HepG2 (cell line): Measurements from ENCODE around the gene PANK2. TPM values are rescaled to one million over a fixed set of nuclear protein-coding genes. Genes with fewer than 3 reads are reported as not detected.
A peak's percentile ranks its signal among the peaks of the same experiment; 100 is the strongest.
"Not testable (repeated sequence)": the region's sequence is repeated elsewhere in the genome, so short reads cannot be mapped to it uniquely, and the experiment has no call there.

ENCODE experiments used
- ATAC-seq: fragments of 200-7000 bp; cut with Tn5 transposase; 3 replicates; pipeline ENCODE4 v1.9.1; 2020; ENCODE audit warnings: mild to moderate bottlenecking, moderate library complexity
- BruUV-seq: library from RNA; stranded (reverse); fragments of 400-500 nt; replicated peaks from 2 replicates; lab custom pipeline; 2021; lab: Mats Ljungman, UMichigan
- CTCF ChIA-PET: fragments of 300-600 bp; formaldehyde crosslinking; extraction: SDS; loops from one replicate; lab custom pipeline; 2021; ENCODE audit warnings: low total read pairs, inconsistent platforms, low intra/inter-chr PET ratio; lab: Yijun Ruan, JAX
- POLR2A ChIA-PET: fragments of 350-600 bp; sonication (Branson Sonifier 250); formaldehyde crosslinking; loops from one replicate; lab custom pipeline; 2020; ENCODE audit warnings: antibody characterized with exemption, inconsistent platforms; lab: Yijun Ruan, JAX
- DNase-seq: peaks from one replicate; pipeline ENCODE4 v3.0.0-alpha.2; 2015; ENCODE audit warnings: low spot score
- FAIRE-seq: peaks from 3 replicates; lab custom pipeline; 2011; peaks lifted over from hg19 to GRCh38; lab: Jason Lieb, UNC
- H2AFZ ChIP-seq: one replicate; pipeline ENCODE4 v1.6.1; 2011; ENCODE audit warnings: low read length, inconsistent platforms
- H3K27ac ChIP-seq: fragments of 300-600 bp; 3 replicates; pipeline ENCODE4 v1.8.0; 2011; ENCODE audit warnings: mixed run types, mild to moderate bottlenecking, mixed read lengths, low read length, inconsistent platforms; ENCODE audit not compliant: insufficient read depth; ENCODE audit errors: extremely low read length
- H3K27me3 ChIP-seq, 2 experiments: fragments of 200-600 bp in 1 of 2; 2 replicates in 1 of 2; 3 replicates in 1 of 2; pipeline versions ENCODE4 v1.6.0 to v1.8.0; 2011; ENCODE audit warnings: low read length in 2 of 2, mild to moderate bottlenecking in 2 of 2, moderate library complexity in 2 of 2, inconsistent platforms in 1 of 2; ENCODE audit not compliant: insufficient read depth in 2 of 2, control insufficient read depth in 1 of 2
- H3K36me3 ChIP-seq, 2 experiments: fragments of 200-600 bp in 1 of 2; replicated peaks in 1 of 2; 2 replicates in 1 of 2; 3 replicates in 1 of 2; pipeline versions ENCODE4 v1.5.1 to v1.8.0; 2011; ENCODE audit warnings: low read length in 2 of 2, inconsistent platforms in 1 of 2; ENCODE audit not compliant: insufficient read depth in 2 of 2, control insufficient read depth in 1 of 2
- H3K4me1 ChIP-seq: 2 replicates; pipeline ENCODE4 v1.5.1; 2012; ENCODE audit warnings: low read length, inconsistent platforms; ENCODE audit not compliant: insufficient read depth
- H3K4me2 ChIP-seq: 2 replicates; pipeline ENCODE4 v1.6.0; 2011; ENCODE audit warnings: low read depth, low read length, inconsistent platforms
- H3K4me3 ChIP-seq, 3 experiments: fragments of 200-600 bp in 1 of 3; sonication (generic), shearing (Covaris generic) in 1 of 3; replicated peaks in 1 of 3; 2 replicates each; pipeline ENCODE4 v1.5.1; 2011 to 2016; ENCODE audit warnings: low read length in 3 of 3, inconsistent platforms in 2 of 3, low read depth in 2 of 3, mild to moderate bottlenecking in 2 of 3, control low read depth in 1 of 3, mixed read lengths in 1 of 3; ENCODE audit not compliant: insufficient read depth in 1 of 3
- H3K79me2 ChIP-seq: one replicate; pipeline ENCODE4 v1.6.1; 2011; ENCODE audit warnings: low read length, inconsistent platforms; ENCODE audit not compliant: insufficient read depth
- H3K9ac ChIP-seq: 2 replicates; pipeline ENCODE4 v1.6.0; 2011; ENCODE audit warnings: mild to moderate bottlenecking, low read depth, low read length, inconsistent platforms; ENCODE audit not compliant: insufficient read depth
- H3K9me3 ChIP-seq: 2 replicates; pipeline ENCODE4 v1.5.1; 2012; ENCODE audit warnings: mild to moderate bottlenecking, low read length
- H4K20me1 ChIP-seq: 2 replicates; pipeline ENCODE4 v1.6.0; 2011; ENCODE audit warnings: inconsistent platforms, mild to moderate bottlenecking, low read length, moderate library complexity; ENCODE audit not compliant: insufficient read depth
- NCOA5 ChIP-seq: sonication (generic); formaldehyde crosslinking; IDR thresholded peaks from 2 replicates; pipeline ENCODE4 v1.4.0; 2020; ENCODE audit warnings: missing genetic modification reagents
- ZNF891 ChIP-seq: sonication (generic); formaldehyde crosslinking; IDR thresholded peaks from 2 replicates; pipeline ENCODE4 v1.5.0; 2020; ENCODE audit warnings: mild to moderate bottlenecking, missing genetic modification reagents
- WGBS: methylation state at CpG from one replicate; pipeline ENCODE4 v1.1.6; 2017; ENCODE audit warnings: low lambda C conversion rate; 5-methylcytosine and 5-hydroxymethylcytosine counted together
- in situ Hi-C: cut with HindIII; loops from 2 replicates; pipeline ENCODE4 v1.10.0; 2017; ENCODE audit warnings: low pct_unique_long_range_greater_than_20kb; ENCODE audit not compliant: extremely low pct_ligation_motif_present
- intact Hi-C: fragments of 100-400 bp; cut with micrococcal nuclease; formaldehyde crosslinking; loops from one replicate; pipeline ENCODE4 v1.10.0; 2022; ENCODE audit not compliant: unreplicated experiment
- polyA plus RNA-seq, 8 experiments: library from polyadenylated mRNA; depleted of rRNA in 3 of 8; stranded (reverse) in 7 of 8; unstranded in 1 of 8; fragments of >200 nt; fragmentation: Illumina TruSeq in 4 of 8; extraction: Trizol in 4 of 8; gene quantifications; 2 replicates each; pipeline versions ENCODE4 v1.2.1 to v1.2.3, GENCODE V29; 2011 to 2016; ENCODE audit warnings: low read depth in 4 of 8, missing spikeins in 1 of 8, mixed read lengths in 1 of 8; ENCODE audit not compliant: insufficient read depth in 1 of 8
- total RNA-seq, 5 experiments: library from RNA; depleted of rRNA; stranded (reverse); fragments of >200 nt; fragmentation: Illumina TruSeq; extraction: Trizol; gene quantifications; 2 replicates each; pipeline ENCODE4 v1.2.3, GENCODE V29; 2016; ENCODE audit warnings: low read depth in 1 of 5
- TF ChIP-seq, protein P1 (sequence below): sonication (generic); formaldehyde crosslinking; IDR thresholded peaks from 2 replicates; pipeline ENCODE4 v1.5.0; 2020; ENCODE audit warnings: mild to moderate bottlenecking, missing genetic modification reagents

Gene PANK2
- total and polyA plus RNA-seq, 2 of the 13 experiments (the other 11 are each of a cell fraction or from before 2014, with no cell fraction given), result 39.2 to 123 TPM

DNA sequence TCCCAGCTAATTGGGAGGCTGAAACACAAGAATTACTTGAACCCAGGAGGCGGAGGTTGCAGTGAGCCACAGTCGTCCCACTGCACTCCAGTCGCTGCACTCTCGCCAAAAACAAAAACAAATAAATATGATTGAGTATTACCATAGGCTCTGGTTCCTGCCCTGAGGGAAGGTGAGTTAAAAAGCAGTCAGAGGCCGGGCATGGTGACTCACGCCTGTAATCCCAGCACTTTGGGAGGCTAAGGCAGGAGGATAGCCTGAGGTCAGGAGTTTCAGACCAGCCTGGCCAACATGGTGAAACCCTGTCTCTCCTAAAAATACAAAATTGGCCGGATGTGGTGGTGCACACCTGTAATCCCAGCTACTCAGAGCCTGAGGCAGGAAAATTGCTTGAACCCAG is 49.0 kb upstream of the PANK2 start:
- H3K79me2 ChIP-seq, H2AFZ ChIP-seq, H4K20me1 ChIP-seq, in situ Hi-C loops, BruUV-seq, CTCF ChIA-PET, H3K9ac ChIP-seq, H3K9me3 ChIP-seq, ATAC-seq, H3K36me3 ChIP-seq, POLR2A ChIA-PET, H3K27me3 ChIP-seq, FAIRE-seq, H3K4me3 ChIP-seq, intact Hi-C loops, DNase-seq, H3K4me2 ChIP-seq, H3K27ac ChIP-seq: not testable (repeated sequence)
- WGBS, result 92% methylated on average over 7 of the region's 7 CpGs
- peaks cover 23% of the 10 kb centered on the region for H3K4me1 ChIP-seq

DNA sequence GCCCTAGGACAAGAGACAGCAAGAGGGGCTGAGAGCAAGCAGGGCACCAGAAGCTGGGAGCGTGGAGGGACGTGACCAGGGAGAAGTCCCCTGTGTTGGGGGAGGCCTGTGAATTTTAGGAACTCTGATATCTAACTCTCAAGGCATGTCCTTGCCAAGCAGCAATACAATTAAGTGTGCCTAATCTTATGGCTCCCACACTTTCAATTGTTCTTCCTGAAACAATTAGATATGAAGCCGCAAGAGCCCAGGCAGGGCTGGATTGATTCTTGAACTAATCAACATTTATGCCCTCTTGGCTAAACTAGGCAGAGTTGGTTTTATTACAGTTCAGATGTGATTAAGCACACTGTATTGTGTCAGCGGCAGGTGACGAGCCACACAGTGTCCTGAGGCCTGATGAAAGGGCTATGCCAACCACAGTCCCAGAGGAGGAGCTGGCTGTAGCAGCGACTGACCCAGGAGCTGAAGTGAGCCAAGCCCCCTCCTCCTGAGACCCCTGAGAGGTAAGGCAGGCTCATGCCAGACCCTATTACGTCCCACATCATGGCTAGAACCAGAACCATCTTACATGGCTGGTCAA is 46.7 kb upstream of the PANK2 start:
- Histone ChIP-seq H3K27ac (peak overlapping the region; percentile 13), H3K36me3 (no peaks in the 10 kb centered on the region), H3K4me2 (no peak overlapping the region), H3K79me2 (peaks cover 11% of the 10 kb centered on the region), H2AFZ (no peak overlapping the region), H3K27me3 (no peaks in the 10 kb centered on the region; a peak in 1 of 5 replicates), H3K9me3 (no peaks in the 10 kb centered on the region), H3K4me1 (peaks cover 31% of the 10 kb centered on the region), H4K20me1 (no peaks in the 10 kb centered on the region), H3K4me3 (no peak overlapping the region), H3K9ac (no peak overlapping the region)
- POLR2A ChIA-PET, result interaction anchor here (0.9 to 2.1 kb wide), 5 partner anchors 17 to 56 kb away, joined by 3 to 9 read pairs (median 5); partner anchors contain the start of genes AP5S1 and CENPB
- no peak for ATAC-seq
- in situ Hi-C loops (no loop called here), intact Hi-C loops (no loop called here)
- CTCF ChIA-PET, result no interaction called here
- no TSS peak for BruUV-seq
- TF ChIP-seq ZNF891 (0 out of 2 replicates have a peak, but pooled peaks have one; percentile 17), NCOA5 (CRISPR knock-in tag) (no peak)
- TF ChIP-seq, protein P1, sequence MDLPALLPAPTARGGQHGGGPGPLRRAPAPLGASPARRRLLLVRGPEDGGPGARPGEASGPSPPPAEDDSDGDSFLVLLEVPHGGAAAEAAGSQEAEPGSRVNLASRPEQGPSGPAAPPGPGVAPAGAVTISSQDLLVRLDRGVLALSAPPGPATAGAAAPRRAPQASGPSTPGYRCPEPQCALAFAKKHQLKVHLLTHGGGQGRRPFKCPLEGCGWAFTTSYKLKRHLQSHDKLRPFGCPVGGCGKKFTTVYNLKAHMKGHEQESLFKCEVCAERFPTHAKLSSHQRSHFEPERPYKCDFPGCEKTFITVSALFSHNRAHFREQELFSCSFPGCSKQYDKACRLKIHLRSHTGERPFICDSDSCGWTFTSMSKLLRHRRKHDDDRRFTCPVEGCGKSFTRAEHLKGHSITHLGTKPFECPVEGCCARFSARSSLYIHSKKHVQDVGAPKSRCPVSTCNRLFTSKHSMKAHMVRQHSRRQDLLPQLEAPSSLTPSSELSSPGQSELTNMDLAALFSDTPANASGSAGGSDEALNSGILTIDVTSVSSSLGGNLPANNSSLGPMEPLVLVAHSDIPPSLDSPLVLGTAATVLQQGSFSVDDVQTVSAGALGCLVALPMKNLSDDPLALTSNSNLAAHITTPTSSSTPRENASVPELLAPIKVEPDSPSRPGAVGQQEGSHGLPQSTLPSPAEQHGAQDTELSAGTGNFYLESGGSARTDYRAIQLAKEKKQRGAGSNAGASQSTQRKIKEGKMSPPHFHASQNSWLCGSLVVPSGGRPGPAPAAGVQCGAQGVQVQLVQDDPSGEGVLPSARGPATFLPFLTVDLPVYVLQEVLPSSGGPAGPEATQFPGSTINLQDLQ, result no peak
- 94% methylated on average over 7 of the region's 7 CpGs for WGBS
- no peak for DNase-seq
- FAIRE-seq, result no peak
